Lower leg skin (tissue), 3 donors: ENCODE measurements around the gene NSUN3.

Experiments
- POLR2A ChIP-seq, 2 donors: fragments of 450-650 bp; IDR thresholded peaks; one replicate each; pipeline ENCODE4 v1.6.1; 2016 to 2017; ENCODE audit warnings: antibody characterized with exemption in 2 of 2, mild to moderate bottlenecking in 1 of 2, moderate library complexity in 1 of 2
- TF ChIP-seq, protein P1 (sequence below), 3 donors: fragments of 450-650 bp; IDR thresholded peaks; one replicate each; pipeline ENCODE4 v1.5.1; 2016; ENCODE audit warnings: antibody characterized with exemption in 3 of 3, mild to moderate bottlenecking in 3 of 3, moderate library complexity in 2 of 3

DNA sequence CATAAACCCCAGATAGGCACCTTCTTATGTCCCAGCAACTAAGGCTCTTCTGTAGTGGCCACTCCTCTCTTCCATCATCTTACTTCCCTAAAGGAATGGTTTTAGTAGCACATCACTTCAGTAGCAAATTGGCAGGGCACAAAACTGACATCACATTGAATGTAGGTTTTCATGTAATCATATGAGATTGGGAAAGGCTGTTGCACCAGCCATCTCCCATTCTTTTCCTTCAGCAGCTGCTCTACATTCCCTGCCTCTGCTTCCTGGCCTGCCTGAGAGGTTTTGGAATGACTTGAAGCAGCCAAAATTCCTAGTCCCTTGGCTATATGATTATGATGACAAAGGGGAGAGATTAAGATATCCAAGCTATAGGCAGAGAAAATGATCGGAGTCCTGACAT, 36.5 kb downstream of the NSUN3 start:
- TF ChIP-seq POLR2A (IDR thresholded peaks at IDR 0.05) = no peak
- TF ChIP-seq, protein P1, sequence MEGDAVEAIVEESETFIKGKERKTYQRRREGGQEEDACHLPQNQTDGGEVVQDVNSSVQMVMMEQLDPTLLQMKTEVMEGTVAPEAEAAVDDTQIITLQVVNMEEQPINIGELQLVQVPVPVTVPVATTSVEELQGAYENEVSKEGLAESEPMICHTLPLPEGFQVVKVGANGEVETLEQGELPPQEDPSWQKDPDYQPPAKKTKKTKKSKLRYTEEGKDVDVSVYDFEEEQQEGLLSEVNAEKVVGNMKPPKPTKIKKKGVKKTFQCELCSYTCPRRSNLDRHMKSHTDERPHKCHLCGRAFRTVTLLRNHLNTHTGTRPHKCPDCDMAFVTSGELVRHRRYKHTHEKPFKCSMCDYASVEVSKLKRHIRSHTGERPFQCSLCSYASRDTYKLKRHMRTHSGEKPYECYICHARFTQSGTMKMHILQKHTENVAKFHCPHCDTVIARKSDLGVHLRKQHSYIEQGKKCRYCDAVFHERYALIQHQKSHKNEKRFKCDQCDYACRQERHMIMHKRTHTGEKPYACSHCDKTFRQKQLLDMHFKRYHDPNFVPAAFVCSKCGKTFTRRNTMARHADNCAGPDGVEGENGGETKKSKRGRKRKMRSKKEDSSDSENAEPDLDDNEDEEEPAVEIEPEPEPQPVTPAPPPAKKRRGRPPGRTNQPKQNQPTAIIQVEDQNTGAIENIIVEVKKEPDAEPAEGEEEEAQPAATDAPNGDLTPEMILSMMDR (IDR thresholded peaks at IDR 0.05) = no peak
